H4 (cell line): ENCODE measurements around the gene GYPC. TPM values are rescaled to one million over a fixed set of nuclear protein-coding genes. Genes with fewer than 3 reads are reported as not detected.

Experiments used
- DNase-seq: peaks from one replicate; pipeline ENCODE4 v3.0.0-alpha.2; 2015; ENCODE audit warnings: low spot score
- total RNA-seq: library from RNA; depleted of rRNA; stranded (reverse); fragments of >200 nt; shearing (Covaris generic); gene quantifications from 2 replicates; pipeline ENCODE4 v1.2.3, GENCODE V29; 2014

Gene GYPC
- total RNA-seq, 1 experiment from 2014 or later = 72.3 TPM

DNA sequence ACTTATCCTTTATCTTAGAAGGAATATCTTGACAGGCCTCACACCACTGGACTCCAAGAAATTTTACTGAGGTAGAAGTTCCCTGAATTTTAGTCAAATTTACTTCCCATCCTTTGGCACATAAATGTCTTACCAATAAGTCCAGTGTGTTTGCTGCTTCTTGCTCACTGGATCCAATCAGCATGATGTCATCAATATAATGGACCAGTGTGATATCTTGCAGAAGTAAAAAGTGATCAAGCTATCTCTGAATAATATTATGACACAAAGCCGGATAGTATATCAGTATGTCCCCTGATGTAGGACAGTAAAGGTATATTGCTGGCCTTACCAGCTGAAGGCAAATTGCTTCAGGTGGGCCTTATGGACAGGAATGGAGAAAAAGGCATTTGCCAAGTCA, 6.9 kb upstream of the GYPC start:
- DNase-seq = no peak

GRCh38 chr2:126650994-126651393, 5.0 kb upstream of the GYPC start:
- DNase-seq = no peak

GRCh38 chr2:126652323-126652891, 3.6 kb upstream of the GYPC start:
- no peak for DNase-seq

GRCh38 chr2:126653109-126653508, 2.8 kb upstream of the GYPC start:
- no peak for DNase-seq

- DNase-seq = no peak
Measured at GRCh38 chr2:126653761-126654160, 2.2 kb upstream of the GYPC start.

GRCh38 chr2:126655051-126655450, 907 bp upstream of the GYPC start:
- DNase-seq = no peak

- DNase-seq = no peak
Measured at GRCh38 chr2:126656431-126657147, 631 bp downstream of the GYPC start.

- peak; percentile 95 for DNase-seq
Measured at GRCh38 chr2:126657148-126657635, 1.2 kb downstream of the GYPC start.

- DNase-seq = peak; percentile 97
Measured at GRCh38 chr2:126657636-126658318, 1.8 kb downstream of the GYPC start.

DNA sequence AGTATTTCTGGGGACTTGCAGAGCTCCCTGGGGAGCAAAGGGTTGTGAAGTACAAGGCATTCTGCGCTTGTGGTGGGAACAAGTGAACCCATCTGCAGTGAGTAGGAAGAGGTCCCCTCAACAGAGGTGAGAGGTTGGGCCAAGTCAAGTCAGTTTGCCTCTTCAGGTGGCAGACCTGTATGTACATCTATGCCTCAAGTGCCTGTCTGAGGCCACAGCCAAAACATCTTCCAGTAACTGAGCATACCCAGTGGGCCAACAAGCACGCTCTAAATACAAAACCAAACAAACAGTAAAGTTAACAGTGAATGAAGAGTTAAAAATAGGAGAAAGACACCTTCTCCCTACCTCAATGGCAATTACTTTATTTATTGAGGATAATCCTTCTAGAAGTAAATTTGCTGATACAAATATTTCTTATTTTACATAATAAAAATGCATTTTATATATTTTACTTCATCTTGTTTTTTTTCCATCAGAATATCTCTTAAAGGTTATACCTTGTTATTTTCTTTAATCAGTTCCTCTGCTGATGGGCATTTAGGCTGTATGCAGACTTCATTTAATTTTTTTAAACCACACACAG, 2.5 kb downstream of the GYPC start:
- DNase-seq = no peak

DNA sequence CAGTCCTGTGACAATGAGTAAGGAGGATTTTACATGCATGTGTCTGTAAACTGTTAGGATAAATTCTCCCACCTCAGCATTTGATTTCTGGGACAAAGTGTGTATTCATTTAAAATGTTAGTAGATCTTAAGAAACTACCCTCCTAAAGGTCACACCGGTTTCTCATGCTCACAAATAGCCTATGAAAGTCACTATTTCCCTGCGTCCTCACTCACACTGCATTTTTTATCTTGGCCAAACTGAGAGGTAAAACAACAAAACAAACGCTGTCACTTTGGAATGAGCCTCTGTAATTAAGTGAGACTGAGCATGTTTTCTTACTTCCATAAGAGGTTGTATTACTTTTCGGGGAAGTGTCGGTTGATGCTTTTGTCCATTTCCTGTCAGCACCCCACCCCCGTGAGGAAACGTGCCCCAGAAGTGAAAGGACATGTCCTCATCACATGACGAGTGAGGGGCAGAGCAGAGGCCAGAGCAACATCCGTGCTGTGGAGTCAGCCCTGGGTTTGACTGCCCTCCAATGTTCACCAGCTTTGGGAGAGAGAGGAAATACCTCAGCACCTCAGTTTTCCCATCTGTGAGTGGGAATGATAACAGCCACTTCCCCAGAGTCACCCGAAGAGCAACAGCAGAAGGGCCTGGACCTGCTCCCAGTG, 3.1 kb downstream of the GYPC start:
- DNase-seq = peak; percentile 53

DNA sequence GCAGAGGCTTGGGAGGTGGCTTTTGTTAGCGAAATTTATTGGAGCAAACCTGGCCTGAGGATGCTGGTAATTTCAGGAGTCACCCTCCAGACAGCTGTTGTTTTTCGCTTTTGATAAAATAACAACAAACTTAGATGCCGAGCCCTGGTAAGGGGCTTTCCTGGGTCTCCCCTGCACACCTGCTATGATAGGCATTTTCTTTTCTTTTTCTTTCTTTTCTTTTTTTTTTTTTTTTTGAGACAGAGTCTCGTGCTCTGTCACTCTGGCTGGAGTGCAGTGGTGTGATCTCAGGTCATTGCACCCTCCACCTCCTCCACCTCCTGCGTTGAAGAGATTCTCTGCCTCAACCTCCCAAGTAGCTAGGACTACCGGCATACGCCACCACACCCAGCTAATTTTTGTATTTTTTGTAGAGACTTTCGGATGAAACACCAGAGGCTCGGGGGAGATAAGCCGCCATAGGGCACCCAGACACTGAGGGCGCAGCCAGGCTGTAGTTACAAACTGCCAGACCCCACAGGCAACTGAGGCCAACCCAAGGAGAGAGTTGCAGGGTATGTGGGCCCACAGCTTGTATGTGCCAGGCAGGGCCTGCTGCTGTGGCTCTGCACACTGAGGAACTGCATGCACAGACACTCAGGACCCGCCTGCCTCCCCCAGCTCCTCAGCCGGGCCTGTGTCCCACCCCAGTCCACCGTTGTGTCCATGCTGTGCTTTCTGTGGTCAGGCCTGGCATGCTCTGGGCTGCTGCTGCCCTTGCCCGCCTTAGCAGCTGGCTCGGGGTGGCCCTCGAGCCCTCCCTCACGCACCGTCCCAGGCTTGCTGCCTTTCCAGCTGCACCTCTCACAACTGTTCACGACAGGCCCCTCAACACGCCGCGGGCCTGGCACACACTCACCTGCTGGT, 3.9 kb downstream of the GYPC start:
- DNase-seq = no peak

DNA sequence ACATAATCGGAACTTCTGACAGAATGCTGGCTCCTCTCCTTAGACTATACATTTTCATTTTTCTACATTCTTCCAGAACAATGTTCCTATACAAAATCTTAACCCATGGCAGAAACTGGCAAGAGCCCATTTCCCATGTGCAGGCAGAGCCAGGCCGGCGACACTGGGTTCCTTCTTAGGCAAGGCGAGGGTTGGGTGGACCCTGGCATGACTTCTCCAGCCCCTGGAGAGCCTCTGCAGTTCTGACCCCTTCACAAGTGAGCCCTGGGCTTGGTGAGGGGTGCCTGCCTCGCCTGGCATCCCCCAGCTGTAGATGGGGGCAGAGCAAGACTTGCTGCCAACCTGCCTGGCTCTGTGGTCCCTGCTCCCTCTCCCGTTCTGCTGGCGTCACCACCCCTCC, 5.0 kb downstream of the GYPC start:
- DNase-seq = no peak

GRCh38 chr2:126661702-126662500, 5.9 kb downstream of the GYPC start:
- DNase-seq = no peak

DNA sequence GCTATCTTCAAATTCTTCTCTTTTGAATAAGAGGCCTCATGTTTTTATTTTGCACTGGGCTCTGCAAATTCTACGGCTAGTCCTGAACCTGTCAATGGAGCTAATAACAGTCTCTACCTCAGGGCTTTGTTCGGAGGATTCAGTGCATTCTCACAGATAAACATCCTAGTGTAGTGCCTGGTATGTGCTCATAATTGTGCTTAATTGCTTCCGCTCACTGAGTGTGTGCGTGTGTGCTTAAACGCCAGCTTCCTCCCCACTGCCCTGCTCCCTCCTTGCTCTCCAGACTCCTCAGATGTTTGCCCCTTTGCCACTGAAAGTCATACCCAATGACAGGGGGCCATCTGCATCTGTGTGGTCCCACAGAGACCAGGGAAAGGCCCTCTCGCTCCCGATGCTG, 6.7 kb downstream of the GYPC start:
- no peak for DNase-seq

GRCh38 chr2:126663184-126663963, 7.4 kb downstream of the GYPC start:
- no peak for DNase-seq

GRCh38 chr2:126664234-126664633, 8.3 kb downstream of the GYPC start:
- no peak for DNase-seq

DNA sequence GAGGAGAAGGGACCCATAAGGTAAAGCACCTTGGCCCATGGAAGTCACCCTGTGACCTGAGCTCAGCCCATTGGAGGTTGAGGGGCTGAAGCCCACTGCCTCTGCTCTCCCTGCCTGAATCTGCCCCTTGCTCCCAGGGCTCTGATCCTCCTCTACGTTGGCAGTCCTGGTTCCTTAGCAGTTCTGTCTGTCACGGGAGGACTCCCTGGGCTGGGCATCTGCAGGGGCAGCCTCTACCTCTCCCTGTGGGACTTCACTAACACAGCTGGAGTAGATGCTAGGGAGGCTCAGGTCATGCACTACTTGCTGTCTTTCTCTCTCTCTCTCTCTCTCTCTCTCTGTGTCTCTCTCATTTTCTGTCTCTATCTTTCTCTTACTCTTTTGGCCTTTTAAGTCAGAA, 8.7 kb downstream of the GYPC start:
- DNase-seq = no peak

DNA sequence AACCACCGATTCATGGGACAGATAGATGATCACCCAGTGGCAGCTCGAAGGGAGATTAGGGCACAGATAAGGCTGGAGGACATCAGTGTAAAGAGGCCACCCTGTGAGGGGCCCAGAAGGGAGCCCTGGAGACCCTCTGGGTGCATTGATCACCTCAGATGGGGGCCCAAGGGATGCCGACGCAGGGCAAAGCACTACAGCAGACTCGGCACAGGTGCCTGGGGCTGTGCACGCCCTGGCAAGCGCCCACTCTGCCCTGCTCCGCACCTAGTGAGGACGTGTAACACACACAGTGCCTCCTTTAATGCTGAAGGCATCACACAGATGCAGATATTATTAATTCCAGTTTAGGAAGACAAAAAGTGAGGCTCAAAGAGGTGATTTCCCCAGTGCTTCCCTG, 9.5 kb downstream of the GYPC start:
- DNase-seq = no peak
